ENCODE measurements around the gene CCN6.

DNA sequence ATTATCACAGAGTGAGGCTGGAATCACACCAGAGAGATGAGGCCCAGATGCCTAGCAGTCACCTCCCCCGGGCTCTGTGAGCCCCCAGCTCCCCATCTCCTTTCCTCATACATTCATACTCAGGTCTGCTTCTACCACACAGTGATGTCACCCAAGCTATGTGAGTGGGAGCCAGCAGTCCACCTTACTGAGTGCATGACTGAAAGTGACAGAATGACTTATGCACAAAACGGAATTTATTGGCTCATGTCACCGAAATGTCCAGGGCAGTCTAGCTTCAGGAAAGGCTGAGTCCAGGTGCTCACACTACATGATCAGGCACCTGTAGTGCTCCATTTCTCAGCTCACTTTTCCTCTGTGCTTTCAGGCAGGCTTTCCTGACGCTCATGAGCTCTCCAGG is 36.7 kb upstream of the CCN6 start:
- TF ChIP-seq POLR2A (IDR thresholded peaks at IDR 0.05) (no peak), EP300 (IDR thresholded peaks at IDR 0.05) (no peak)
- TF ChIP-seq, protein P1, sequence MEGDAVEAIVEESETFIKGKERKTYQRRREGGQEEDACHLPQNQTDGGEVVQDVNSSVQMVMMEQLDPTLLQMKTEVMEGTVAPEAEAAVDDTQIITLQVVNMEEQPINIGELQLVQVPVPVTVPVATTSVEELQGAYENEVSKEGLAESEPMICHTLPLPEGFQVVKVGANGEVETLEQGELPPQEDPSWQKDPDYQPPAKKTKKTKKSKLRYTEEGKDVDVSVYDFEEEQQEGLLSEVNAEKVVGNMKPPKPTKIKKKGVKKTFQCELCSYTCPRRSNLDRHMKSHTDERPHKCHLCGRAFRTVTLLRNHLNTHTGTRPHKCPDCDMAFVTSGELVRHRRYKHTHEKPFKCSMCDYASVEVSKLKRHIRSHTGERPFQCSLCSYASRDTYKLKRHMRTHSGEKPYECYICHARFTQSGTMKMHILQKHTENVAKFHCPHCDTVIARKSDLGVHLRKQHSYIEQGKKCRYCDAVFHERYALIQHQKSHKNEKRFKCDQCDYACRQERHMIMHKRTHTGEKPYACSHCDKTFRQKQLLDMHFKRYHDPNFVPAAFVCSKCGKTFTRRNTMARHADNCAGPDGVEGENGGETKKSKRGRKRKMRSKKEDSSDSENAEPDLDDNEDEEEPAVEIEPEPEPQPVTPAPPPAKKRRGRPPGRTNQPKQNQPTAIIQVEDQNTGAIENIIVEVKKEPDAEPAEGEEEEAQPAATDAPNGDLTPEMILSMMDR (IDR thresholded peaks at IDR 0.05): no peak

Measured in tibial nerve (tissue), 4 donors.